ENCODE results near the gene CASP8AP2.
A peak's percentile ranks its signal among the peaks of the same experiment; 100 is the strongest.
"Not testable (repeated sequence)": the region's sequence is repeated elsewhere in the genome, so short reads cannot be mapped to it uniquely, and the experiment has no call there.

Gene CASP8AP2

GRCh38 chr6:89830170-89830809, 610 bp downstream of the CASP8AP2 start:
- H3K4me3 ChIP-seq: peak overlapping the region; percentile 94
- 0 out of 2 replicates have a peak overlapping the region, but pooled peaks have one; percentile 1 for H3K27ac ChIP-seq
- H3K9me3 ChIP-seq (ENCODE audit: low read depth, low read length): no peaks in the 10 kb centered on the region
- peaks cover 29% of the 10 kb centered on the region for H3K36me3 ChIP-seq (ENCODE audit: insufficient read depth, low read length)
- peak overlapping the region; percentile 95 for H3K9ac ChIP-seq (ENCODE audit: insufficient read length)
- no peak for DNase-seq (ENCODE audit: low read depth, low spot score)
- TF ChIP-seq EZH2 (IDR thresholded peaks at IDR 0.05) (no peak), POLR2AphosphoS5 (IDR thresholded peaks at IDR 0.05; ENCODE audit: borderline replicate concordance, low read depth, low read length) (no peak), FOXP2 (optimal IDR thresholded peaks at IDR 0.05; ENCODE audit: control extremely low read depth, extremely low read length, insufficient read depth) (no peak)

GRCh38 chr6:89834884-89835792, 5.5 kb downstream of the CASP8AP2 start:
- TF ChIP-seq EZH2 (IDR thresholded peaks at IDR 0.05) (no peak), POLR2AphosphoS5 (IDR thresholded peaks at IDR 0.05; ENCODE audit: borderline replicate concordance, low read depth, low read length) (peak; percentile 13; the same call in 1 of the 2 replicates), FOXP2 (optimal IDR thresholded peaks at IDR 0.05; ENCODE audit: control extremely low read depth, extremely low read length, insufficient read depth) (no peak)
- H3K9me3 ChIP-seq (ENCODE audit: low read depth, low read length): no peaks in the 10 kb centered on the region
- H3K36me3 ChIP-seq (ENCODE audit: insufficient read depth, low read length): peaks cover 54% of the 10 kb centered on the region
- no peak overlapping the region for H3K27ac ChIP-seq
- no peak for DNase-seq (ENCODE audit: low read depth, low spot score)
- H3K9ac ChIP-seq (ENCODE audit: insufficient read length): no peak overlapping the region
- H3K4me3 ChIP-seq: no peak overlapping the region

- H3K36me3 ChIP-seq (ENCODE audit: insufficient read depth, low read length): peaks cover 46% of the 10 kb centered on the region
- no peak overlapping the region for H3K9ac ChIP-seq (ENCODE audit: insufficient read length)
- H3K9me3 ChIP-seq (ENCODE audit: low read depth, low read length): no peaks in the 10 kb centered on the region
- no peak overlapping the region for H3K4me3 ChIP-seq
- DNase-seq (ENCODE audit: low read depth, low spot score): no peak
- no peak for TF ChIP-seq EZH2 (IDR thresholded peaks at IDR 0.05)
- TF ChIP-seq POLR2AphosphoS5 (IDR thresholded peaks at IDR 0.05; ENCODE audit: borderline replicate concordance, low read depth, low read length): no peak
- no peak for TF ChIP-seq FOXP2 (optimal IDR thresholded peaks at IDR 0.05; ENCODE audit: control extremely low read depth, extremely low read length, insufficient read depth)
- no peak overlapping the region for H3K27ac ChIP-seq
Observed at GRCh38 chr6:89836639-89837222, 7.1 kb downstream of the CASP8AP2 start.

GRCh38 chr6:89840538-89840937, 10.9 kb downstream of the CASP8AP2 start:
- TF ChIP-seq POLR2AphosphoS5 (IDR thresholded peaks at IDR 0.05; ENCODE audit: borderline replicate concordance, low read depth, low read length) (peak; percentile 11; the same call in 1 of the 2 replicates), EZH2 (IDR thresholded peaks at IDR 0.05) (no peak)
- H3K36me3 ChIP-seq (ENCODE audit: insufficient read depth, low read length): peaks cover 28% of the 10 kb centered on the region
- DNase-seq (ENCODE audit: low read depth, low spot score): no peak
- no peak overlapping the region for H3K9ac ChIP-seq (ENCODE audit: insufficient read length)
- no peaks in the 10 kb centered on the region for H3K9me3 ChIP-seq (ENCODE audit: low read depth, low read length)
- H3K4me3 ChIP-seq: no peak overlapping the region
- no peak overlapping the region for H3K27ac ChIP-seq

- H3K27ac ChIP-seq: no peak overlapping the region
Observed at GRCh38 chr6:89842228-89842627, 12.5 kb downstream of the CASP8AP2 start.

GRCh38 chr6:89843070-89843469, 13.4 kb downstream of the CASP8AP2 start:
- H3K36me3 ChIP-seq (ENCODE audit: insufficient read depth, low read length): peaks cover 28% of the 10 kb centered on the region
- no peak for TF ChIP-seq POLR2AphosphoS5 (IDR thresholded peaks at IDR 0.05; ENCODE audit: borderline replicate concordance, low read depth, low read length)
- TF ChIP-seq FOXP2 (optimal IDR thresholded peaks at IDR 0.05; ENCODE audit: control extremely low read depth, extremely low read length, insufficient read depth): no peak
- TF ChIP-seq EZH2 (IDR thresholded peaks at IDR 0.05): no peak
- no peaks in the 10 kb centered on the region for H3K9me3 ChIP-seq (ENCODE audit: low read depth, low read length)
- H3K9ac ChIP-seq (ENCODE audit: insufficient read length): no peak overlapping the region
- H3K4me3 ChIP-seq: no peak overlapping the region
- no peak for DNase-seq (ENCODE audit: low read depth, low spot score)
- no peak overlapping the region for H3K27ac ChIP-seq

More at GRCh38 chr6:89842228-89842627, 12.5 kb downstream of the CASP8AP2 start:
- H3K9ac ChIP-seq (ENCODE audit: insufficient read length): no peak overlapping the region
- H3K4me3 ChIP-seq: no peak overlapping the region
- DNase-seq (ENCODE audit: low read depth, low spot score): no peak
- peaks cover 21% of the 10 kb centered on the region for H3K36me3 ChIP-seq (ENCODE audit: insufficient read depth, low read length)
- no peaks in the 10 kb centered on the region for H3K9me3 ChIP-seq (ENCODE audit: low read depth, low read length)
- TF ChIP-seq POLR2AphosphoS5 (IDR thresholded peaks at IDR 0.05; ENCODE audit: borderline replicate concordance, low read depth, low read length) (no peak), FOXP2 (optimal IDR thresholded peaks at IDR 0.05; ENCODE audit: control extremely low read depth, extremely low read length, insufficient read depth) (no peak), EZH2 (IDR thresholded peaks at IDR 0.05) (no peak)

GRCh38 chr6:89847513-89847912, 17.8 kb downstream of the CASP8AP2 start:
- H3K9me3 ChIP-seq (ENCODE audit: low read depth, low read length); H3K4me3 ChIP-seq; H3K9ac ChIP-seq (ENCODE audit: insufficient read length); DNase-seq (ENCODE audit: low read depth, low spot score); H3K27ac ChIP-seq: not testable (repeated sequence)
- H3K36me3 ChIP-seq (ENCODE audit: insufficient read depth, low read length): peaks cover 43% of the 10 kb centered on the region

GRCh38 chr6:89853068-89853467, 23.4 kb downstream of the CASP8AP2 start:
- Histone ChIP-seq H3K4me3 (no peak overlapping the region), H3K9me3 (ENCODE audit: low read depth, low read length) (no peaks in the 10 kb centered on the region), H3K27ac (no peak overlapping the region), H3K9ac (ENCODE audit: insufficient read length) (no peak overlapping the region), H3K36me3 (ENCODE audit: insufficient read depth, low read length) (peaks cover 72% of the 10 kb centered on the region)
- no peak for TF ChIP-seq FOXP2 (optimal IDR thresholded peaks at IDR 0.05; ENCODE audit: control extremely low read depth, extremely low read length, insufficient read depth)
- no peak for TF ChIP-seq POLR2AphosphoS5 (IDR thresholded peaks at IDR 0.05; ENCODE audit: borderline replicate concordance, low read depth, low read length)
- TF ChIP-seq EZH2 (IDR thresholded peaks at IDR 0.05): no peak
- no peak for DNase-seq (ENCODE audit: low read depth, low spot score)

All from SK-N-MC (cell line).